GM23248 (cell line): ENCODE measurements around the gene CRYBG2.

ENCODE experiments used
- EZH2 ChIP-seq: fragments of 200-600 bp; sonication (generic); IDR thresholded peaks from 2 replicates; pipeline ENCODE4 v1.6.1; 2018; ENCODE audit warnings: antibody characterized with exemption, mild to moderate bottlenecking; ENCODE audit not compliant: insufficient read depth, poor library complexity, severe bottlenecking
- EZH2phosphoT487 ChIP-seq: fragments of 200-600 bp; sonication (generic); IDR thresholded peaks from 2 replicates; pipeline ENCODE4 v1.6.1; 2018; ENCODE audit warnings: antibody characterized with exemption, moderate library complexity, mild to moderate bottlenecking, low read depth; ENCODE audit not compliant: insufficient read depth

DNA sequence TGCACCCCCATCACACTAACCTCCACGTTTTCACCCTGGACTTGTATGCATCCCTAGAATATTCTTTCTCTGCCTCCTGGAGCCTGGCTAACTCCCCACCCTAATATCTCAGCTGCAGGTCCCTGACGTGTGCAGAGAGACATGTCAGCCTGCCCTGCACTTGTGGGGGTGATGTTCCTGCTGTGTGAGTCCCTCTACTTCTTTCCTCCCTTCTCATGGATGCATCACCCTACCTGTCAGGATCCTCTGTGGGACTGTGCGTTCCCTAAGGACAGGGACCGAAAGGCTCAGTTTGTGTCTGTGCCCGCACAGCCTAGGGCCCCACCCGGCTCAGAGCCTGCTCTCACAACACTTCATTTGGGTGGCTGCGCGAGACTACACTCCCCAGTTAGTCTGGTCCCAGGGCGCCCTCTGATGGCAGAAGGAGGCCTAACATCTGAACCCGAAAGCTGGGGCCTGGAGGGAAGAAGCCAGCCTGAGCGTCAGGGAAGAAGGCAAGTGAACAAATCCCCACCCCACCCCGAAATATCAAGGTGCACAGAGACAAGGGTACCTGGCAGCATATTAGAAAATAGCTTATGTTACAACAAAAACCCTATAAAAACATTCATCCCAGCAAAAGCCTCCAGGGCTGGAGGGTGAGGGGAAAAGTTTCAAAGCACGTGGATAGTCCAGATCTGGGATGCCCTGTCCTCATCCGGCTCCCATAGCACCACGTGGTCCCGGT lies 32.5 kb downstream of the CRYBG2 start:
- no peak for TF ChIP-seq EZH2
- TF ChIP-seq EZH2phosphoT487 = no peak
